ENCODE data around the gene URAD.

Gene URAD

GRCh38 chr13:27982361-27982760, 6.1 kb downstream of the URAD start:
- no peak for TF ChIP-seq CTCF (IDR thresholded peaks at IDR 0.05)

- no peak for TF ChIP-seq CTCF (IDR thresholded peaks at IDR 0.05)
Observed at GRCh38 chr13:27981006-27981708, 7.3 kb downstream of the URAD start.

- TF ChIP-seq CTCF (IDR thresholded peaks at IDR 0.05) = no peak
Observed at GRCh38 chr13:27980280-27980998, 8.1 kb downstream of the URAD start.

- TF ChIP-seq CTCF (IDR thresholded peaks at IDR 0.05) = no peak
Observed at GRCh38 chr13:27979765-27980279, 8.7 kb downstream of the URAD start.

DNA sequence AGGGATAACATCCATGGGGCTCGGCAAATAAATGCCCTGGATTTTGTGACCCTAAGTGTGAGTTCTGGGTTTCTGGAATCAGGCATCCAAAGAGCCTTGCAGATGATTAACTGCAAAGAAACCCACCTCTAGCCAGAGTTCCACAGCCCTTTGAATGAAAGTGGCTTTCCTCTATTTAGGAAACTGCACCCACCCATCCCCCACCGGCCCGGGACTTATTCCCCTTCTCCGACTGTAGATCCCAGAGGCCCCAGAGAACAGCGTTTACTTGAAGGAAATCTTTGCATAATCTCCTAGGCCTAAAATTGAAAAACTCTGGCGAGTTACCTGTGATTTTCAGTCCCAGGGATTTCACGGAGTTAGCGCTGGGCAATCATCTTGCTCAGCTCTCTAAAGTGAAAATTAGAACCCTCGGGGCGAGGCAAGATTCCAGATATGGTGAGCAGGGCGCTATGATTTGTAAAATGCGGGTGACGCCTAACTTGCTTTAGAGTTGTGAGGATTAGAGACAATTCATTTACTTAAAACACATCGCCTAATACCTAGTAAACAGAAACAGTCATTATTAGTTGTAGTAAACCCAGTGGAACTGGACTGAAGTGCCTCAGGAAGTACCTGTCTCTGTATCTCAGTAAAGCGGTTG, 9.4 kb downstream of the URAD start:
- no peak for TF ChIP-seq CTCF (IDR thresholded peaks at IDR 0.05)

DNA sequence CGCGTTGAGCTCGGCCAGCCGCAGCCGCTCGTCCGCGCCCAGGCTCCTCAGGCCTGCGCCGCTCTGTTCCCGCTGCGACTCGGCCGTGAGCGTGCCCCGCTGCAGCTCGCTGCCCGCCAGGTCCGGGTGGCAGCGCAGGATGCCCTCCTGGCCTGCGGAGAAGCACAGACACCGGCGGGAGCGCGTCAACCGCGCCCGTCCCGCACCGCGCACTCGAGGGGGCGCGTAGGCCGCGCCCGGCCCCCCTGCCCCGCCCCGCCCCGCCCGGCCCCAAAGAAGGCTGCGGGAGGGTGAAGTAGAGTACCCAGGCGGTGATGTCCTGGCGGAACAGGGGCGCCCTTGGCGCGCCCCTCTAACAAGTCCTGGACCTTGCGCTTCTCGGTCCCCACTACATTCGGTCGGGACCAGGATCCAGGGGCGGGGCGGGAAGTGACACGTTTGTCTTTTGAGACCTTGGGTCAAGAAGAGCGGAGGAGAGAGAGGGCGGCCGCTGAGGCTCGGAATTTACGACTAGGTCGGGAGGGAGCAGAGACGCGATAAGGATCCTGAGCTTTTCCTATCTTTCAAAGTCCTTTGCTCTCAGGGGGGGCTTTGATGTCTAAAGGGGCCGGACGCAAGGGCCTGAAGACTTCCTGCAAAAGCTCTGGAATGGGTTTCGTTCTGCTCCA, 10.1 kb downstream of the URAD start:
- TF ChIP-seq CTCF (IDR thresholded peaks at IDR 0.05) = no peak
